Left renal cortex interstitium (tissue), 4 donors: ENCODE data around the gene CDC14A. TPM values are rescaled to one million over a fixed set of nuclear protein-coding genes. Genes with fewer than 3 reads are reported as not detected.
A peak's percentile ranks its signal among the peaks of the same experiment; 100 is the strongest.

ENCODE experiments used
- DNase-seq, 4 donors: peaks; one replicate each; pipeline ENCODE4 v3.0.0-alpha.2; 2013; ENCODE audit warnings: low read depth in 4 of 4, low spot score in 2 of 4, missing footprints in 1 of 4
- polyA plus RNA-seq, 4 donors: library from polyadenylated mRNA; unstranded; fragments of 120-200 nt; gene quantifications; one replicate each; pipeline ENCODE4 v1.2.1, GENCODE V29; 2013; ENCODE audit not compliant: insufficient read length in 4 of 4

CDC14A gene
- polyA plus RNA-seq, 4 donors = 25.7 to 34.2 (median 28.9) TPM

DNA sequence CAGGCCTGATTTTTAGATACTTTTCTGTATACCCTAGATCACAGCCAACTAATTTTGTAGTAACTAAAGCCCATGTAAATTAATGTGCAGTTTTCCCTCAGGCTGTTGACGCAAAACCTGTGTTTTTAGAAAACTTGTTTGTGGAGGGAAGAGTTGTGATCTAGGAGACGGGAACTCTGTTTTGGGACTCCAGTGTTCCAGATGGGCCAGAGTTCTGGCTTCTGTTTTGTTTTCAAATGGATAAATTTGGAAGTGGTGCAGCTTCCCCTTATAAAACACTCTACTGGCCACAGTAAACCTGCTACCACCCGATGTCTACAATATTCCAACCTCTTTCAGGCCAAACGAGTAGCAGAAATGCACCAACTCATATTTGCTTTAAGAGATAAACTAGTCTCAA is 172.0 kb downstream of the CDC14A start:
- DNase-seq = no peak

DNA sequence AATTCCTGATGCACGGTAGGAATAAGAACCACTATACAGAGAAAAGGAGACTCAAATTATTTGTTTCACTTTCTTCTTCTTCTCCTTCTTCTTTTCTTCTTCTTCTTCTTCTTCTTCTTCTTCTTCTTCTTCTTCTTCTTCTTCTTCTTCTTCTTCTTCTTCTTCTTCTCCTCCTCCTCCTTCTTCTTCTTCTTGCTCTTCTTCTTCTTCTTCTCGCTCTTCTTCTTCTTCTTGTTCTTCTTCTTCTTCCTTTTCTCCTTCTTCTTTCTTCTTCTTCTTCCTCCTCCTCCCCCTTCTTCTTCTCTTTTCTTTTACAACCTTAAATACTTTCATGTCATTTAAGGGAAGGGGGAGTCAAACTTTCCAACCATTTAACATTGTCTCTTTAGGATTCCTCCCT is 174.6 kb downstream of the CDC14A start:
- no peak for DNase-seq

DNA sequence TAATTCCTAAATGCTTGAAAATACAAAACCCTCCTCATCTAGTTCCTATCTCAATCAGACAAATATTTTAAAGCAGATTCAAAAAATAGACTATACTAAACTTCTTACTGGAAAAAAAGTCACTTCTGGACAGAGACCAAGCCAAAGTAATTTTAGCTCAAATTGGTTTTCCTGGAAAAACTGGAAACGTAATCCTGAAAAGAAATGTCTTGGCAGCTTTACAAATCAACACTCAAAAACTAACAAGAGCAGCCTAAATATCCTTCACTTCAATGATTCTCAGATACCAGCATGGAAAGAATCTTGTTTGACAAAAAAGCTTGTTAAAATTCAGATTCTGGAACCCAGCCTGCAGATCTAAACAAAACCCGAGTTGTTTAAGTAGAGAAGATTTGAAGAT is 176.6 kb downstream of the CDC14A start:
- no peak for DNase-seq

DNA sequence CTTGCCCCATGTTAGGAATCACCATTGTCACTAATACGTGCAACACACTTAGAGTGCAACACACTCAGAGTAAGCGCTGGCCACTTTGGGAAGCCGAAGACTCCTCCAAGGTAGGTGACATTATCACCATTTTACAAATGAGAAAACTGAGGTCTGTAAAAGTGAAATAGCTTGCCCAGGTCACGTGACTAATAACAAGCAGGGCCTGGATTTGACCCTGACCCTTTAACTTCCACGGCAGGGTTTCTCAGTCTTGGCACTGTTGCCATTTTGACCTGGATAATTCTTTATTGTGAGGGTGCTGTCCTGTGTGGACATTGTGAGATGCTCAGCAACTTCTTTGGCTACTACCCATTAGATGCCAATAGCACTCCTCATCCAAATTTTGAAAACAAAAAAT is 177.8 kb downstream of the CDC14A start:
- no peak for DNase-seq

DNA sequence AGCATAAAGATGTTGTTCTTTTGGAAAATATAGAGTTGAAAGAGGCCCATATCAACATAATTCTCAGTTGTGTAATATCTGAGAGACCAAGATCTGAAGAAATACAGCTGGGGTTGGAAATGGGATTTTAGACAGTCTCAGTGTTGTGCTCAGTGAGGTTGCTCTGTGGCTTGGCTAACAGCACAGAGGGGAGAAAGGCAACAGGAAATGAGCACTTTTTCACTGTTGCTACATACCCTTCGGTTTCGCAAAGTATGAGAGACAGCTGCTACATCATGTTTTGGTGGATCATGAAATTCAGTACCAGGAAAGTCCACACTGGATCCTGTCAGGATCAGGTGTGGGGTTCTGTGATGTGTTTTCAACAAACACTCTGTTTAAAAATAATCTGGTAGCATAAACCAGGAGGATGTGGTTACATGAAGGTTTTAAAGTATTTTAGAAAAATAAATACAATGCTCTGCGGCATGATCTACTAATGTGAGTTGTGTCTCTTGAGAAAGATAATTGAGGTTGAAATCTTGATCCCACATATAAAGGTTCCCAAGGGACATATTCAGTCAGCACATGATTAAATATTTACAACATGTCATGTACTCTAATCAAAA is 178.7 kb downstream of the CDC14A start:
- peak in 2 of 4 donors; percentile 37 to 54 for DNase-seq

DNA sequence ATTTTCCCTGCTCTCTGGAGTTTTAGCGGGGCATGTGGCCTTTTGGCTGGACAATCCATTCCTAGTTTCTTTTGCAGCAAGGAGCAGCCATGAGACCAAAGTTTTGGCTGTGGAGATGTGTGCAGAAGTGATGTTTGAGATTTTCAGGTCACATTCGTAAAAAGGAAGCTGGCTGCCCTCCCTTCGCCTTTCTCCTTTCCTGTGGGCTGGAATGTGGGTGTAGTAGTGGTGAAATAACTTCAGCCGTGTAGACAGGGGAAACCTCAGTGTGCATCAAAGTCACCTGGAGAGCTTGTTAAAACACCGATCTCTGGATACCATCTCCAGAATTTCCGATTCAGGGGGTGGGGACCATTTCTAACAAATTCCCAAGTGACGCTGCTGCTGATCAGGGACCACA is 180.3 kb downstream of the CDC14A start:
- DNase-seq = no peak

DNA sequence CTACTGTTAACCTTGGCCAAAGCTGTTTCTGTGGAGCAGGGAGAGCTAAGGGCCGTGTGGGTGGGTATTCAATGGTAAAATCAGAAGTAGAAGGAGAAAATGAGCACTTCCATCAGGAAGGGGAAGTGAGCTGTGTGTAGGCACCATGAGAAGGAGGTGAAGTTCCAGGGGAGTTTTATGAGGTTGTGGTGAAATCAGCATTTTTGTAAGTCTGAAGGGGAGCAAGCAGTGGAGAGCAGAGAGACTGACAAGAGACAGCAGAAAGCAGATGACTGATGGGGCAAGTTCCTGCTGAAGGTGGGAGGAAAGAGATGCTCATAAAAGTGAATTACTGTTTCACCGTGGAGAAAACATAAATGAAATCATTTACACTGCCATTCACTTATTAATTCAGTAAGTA is 183.0 kb downstream of the CDC14A start:
- DNase-seq = no peak

DNA sequence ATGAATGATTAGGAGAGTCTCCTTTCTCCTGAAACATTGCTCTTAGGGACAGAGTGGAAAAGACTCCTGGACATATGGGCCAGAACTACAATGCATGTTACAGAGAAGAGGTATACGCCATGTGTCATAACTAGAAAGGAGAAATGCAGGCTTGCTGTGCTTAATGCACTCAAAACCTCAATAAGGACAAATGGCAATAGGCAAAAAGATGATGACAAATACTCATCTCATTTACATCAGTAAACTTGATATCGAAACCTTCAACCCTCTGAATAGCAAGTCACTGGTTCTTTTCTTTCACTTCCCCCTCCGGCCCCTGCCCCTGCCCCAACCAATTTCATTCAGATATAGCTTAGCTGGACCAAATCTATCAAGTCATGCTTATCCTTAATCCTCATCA is 183.7 kb downstream of the CDC14A start:
- no peak for DNase-seq

DNA sequence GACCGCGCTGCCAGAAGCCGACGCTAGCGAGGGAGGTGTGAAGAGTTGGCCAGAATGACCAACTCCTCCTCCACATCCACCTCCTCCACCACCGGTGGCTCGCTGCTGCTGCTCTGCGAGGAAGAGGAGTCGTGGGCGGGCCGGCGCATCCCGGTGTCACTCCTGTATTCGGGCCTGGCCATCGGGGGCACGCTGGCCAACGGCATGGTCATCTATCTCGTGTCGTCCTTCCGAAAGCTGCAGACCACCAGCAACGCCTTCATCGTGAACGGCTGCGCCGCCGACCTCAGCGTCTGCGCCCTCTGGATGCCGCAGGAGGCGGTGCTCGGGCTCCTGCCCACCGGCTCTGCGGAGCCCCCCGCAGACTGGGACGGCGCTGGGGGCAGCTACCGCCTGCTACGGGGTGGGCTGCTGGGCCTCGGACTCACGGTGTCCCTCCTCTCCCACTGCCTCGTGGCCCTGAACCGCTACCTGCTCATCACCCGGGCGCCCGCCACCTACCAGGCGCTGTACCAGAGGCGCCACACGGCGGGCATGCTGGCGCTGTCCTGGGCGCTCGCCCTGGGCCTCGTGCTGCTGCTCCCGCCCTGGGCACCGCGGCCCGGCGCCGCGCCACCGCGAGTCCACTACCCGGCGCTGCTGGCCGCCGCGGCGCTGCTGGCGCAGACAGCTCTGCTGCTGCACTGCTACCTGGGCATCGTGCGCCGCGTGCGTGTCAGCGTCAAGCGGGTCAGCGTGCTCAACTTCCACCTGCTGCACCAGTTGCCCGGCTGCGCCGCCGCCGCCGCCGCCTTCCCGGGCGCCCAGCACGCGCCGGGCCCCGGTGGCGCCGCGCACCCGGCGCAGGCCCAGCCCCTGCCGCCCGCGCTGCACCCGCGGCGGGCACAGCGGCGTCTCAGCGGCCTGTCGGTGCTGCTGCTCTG is 186.9 kb downstream of the CDC14A start:
- DNase-seq = no peak

DNA sequence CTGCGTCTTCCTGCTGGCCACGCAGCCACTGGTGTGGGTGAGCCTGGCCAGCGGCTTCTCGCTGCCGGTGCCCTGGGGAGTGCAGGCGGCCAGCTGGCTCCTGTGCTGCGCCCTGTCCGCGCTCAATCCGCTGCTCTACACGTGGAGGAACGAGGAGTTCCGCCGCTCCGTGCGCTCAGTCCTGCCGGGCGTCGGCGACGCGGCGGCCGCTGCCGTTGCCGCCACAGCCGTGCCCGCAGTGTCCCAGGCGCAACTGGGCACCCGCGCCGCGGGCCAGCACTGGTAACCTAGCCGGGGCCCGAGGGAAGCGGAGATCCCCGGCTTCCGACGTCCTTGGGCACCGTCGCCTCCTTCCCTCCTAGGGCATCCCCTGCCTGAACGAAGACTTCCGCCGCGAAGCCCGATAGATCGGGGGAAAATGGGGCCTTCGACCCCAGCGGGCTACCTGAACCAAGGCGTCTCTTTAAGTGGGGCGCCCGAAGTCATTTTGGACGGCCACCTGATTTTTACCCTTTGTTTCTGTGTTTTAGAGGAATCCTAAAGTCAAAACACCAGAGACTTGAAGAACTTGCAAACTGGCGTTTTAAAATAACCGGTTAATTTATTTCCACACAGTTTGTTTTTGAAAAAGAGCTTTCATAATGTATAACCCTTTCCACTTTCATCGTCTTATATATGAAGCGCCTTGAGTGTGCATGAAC is 187.7 kb downstream of the CDC14A start:
- DNase-seq = peak in 1 of 4 donors; percentile 38

DNA sequence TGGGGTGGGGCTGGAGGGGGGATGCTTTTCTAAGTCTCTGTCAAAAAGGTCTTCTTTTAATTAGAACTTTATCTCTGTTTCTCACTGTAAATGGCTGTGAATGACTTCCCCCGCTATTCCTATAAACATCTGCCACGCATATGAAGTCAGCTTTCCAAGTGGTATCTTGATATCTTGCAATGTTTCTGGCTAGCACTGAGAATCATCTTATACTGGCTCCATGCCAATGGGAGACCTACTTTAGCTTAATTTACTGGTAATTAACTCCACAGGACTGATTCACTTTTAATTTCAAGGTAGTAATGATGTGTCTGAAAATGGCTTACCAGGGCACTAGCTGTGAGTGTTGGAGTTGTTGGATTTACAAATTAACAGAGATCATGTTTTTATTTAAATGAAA is 190.0 kb downstream of the CDC14A start:
- DNase-seq = no peak

DNA sequence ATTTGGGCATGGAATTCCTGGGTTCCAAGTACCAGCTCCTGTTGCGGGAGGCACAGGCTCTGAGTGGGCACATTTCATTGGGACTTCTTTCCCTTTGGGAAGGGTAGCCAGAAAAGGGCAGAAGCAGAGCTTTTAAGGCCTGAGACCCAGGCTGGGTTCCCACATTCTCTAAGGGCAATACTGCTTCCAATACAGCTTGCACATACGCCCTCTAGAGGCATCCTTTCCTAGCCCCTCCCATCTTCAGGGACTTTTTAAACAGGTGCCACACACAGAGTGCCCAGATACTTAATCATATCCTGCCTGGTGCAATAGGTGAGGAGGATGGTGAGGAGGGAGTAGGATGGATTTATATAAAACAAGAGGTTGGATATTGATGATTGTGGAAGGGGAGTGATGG is 191.3 kb downstream of the CDC14A start:
- no peak for DNase-seq

DNA sequence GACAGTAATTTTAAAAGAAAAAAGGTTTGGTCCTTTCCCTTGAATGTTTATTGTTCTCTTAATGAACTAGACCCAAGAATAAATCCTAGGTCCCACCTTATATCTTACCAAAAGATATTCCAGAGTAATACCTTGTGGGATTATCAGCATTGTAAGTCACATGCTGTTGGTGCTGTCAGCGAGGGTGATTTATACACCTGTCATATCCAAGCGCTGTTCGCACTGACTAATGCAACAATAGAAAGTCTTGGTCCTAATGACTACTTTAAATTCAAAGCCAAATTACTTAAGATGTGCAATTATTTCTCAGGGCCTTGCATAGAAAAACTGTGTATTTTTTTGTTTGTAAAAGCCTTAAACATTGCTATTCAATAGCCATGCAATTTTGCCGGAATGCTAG is 192.5 kb downstream of the CDC14A start:
- DNase-seq = no peak

DNA sequence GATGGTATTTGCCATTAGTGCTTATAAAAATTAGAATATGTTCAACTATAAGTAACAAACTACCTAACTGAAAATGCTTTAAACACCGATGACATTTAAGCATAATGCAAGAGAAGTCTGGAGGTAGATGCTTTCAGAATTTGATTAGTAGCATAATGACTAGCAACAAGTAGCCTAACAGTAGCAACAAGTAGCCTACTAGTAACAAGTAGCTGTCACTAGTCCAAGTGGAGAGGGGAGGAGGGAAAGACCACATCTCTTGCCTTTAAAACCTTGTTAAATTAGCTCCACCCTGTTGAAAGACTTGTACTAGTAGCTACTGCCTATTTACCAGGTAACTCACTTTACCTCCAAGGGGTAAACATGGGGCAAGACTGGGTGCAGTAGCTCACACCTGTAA is 193.5 kb downstream of the CDC14A start:
- no peak for DNase-seq

DNA sequence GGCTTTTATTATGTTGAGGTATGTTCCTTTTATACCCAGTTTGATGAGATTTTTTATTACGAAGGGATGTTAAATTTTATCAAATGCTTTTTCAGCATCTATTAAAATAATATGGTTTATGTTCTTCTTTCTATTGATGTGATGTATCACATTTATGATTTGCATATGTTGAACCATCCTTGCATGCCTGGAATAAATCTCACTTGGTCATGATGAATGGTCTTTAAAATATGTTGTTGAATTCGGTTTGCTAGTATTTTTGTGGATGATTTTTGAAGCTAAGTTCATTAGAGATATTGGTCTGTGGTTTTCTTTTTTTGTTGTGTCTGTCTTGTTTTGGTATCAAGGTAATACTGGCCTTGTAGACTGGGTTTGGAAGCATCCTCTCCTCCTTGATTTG is 199.7 kb downstream of the CDC14A start:
- no peak for DNase-seq

DNA sequence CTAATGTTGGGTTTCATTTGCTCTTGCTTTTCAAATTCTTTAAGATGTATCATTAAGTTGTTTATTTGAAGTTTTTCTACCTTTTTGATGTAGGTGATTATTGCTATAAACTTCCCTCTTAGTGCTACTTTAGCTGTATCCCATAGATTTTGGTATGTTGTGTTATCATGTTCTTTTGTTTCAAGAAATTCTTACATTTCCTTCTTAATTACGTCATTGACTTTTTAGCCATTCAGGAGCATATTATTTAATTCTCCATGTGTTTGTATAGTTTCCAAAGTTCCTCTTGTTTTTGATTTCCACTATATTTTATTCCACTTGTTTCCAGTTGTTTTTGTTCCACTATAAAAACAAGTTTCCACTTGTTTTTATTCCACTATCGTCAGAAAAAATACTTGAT is 200.6 kb downstream of the CDC14A start:
- DNase-seq = no peak

DNA sequence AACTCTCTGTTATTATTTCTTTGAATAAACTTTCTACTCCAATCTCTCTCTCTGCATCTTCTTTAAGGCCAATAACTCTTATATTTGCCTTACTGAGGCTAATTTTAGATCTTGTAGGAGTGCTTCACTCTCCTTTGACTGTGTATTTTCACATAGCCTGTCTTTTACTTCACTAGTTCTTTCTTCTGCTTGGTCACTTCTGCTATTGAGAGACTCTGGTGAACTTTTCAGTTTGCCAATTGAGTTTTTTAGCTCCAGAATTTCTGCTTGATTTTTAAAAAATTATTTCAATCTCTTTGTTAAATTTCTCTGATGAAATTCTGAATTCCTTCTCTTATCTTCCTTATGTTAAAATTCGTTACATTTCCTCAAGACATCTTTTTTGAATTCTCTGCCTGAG is 203.9 kb downstream of the CDC14A start:
- no peak for DNase-seq

DNA sequence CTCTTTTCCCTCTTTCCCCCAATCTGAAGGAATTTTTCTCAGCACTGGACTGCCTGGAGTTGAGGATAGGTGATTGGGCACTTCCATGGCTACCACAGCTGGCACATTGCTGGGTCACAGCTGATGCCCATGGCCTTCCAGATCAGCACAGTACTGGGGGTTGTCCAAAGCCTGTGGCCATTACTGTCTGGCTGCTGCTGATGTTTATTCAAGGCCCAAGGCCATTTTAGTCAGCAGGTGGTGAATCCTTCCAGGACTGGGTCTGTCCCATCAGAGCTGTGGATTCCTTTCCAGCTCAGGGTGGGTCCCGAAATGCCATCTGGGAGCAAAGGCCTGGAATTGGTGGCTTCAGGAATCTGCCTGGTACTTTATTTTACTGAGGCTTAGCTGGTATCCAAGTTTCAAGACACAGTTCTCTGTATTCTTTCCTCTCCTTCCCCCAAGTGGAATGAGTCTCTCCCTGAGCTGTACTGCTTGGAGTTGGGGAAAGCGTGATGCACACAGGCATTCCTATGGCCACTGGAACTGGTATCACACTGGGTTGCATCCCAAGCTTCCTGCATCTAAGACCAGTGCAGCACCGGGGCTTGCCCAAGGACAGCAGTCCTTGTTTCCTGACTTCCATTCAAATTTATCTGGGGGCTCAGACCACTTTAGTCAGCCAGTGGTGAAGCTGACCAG is 204.8 kb downstream of the CDC14A start:
- DNase-seq = no peak

DNA sequence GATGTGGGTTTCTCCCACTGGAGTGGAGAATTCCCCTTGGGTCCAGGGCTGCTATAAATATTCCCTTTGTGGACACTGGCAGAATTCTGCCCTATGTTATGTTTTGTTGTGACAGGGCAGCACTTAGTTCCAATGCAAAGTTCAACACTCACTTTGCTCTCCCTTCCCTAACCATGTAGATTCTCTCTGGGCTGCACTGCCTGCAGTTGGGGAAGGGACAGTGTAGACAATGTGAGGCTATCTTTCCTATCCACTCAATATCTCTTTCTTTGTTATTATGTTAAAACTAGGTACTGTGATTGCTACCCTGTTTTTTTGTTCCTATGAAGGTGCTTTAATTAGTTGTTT is 205.3 kb downstream of the CDC14A start:
- DNase-seq = no peak

DNA sequence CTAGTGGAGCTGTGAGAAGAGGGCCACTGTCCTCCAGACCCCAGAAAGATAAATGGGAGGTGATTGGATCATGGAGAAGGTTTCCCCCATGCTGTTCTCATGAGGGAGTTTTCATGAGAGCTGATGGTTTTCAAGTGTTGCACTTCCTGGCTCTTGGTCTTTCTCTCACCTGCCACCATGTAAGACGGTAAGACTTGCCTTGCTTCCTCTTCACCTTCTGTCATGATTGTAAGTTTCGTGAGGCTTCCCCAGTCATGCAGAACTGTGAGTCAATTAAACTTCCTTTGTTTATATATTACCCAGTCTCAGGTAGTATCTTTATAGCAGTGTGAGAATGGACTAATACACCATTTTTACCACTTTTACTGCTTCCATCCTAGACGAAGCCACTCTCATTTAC is 213.2 kb downstream of the CDC14A start:
- no peak for DNase-seq
